HG03354 (cell line): ENCODE results near the gene DAPK3.

Experiments used
- ATAC-seq: cut with Tn5 transposase; IDR thresholded peaks from one replicate; pipeline ENCODE4 v1.9.1; 2021; ENCODE audit warnings: mild to moderate bottlenecking; ENCODE audit not compliant: unreplicated experiment, poor library complexity, severe bottlenecking

The DAPK3 gene

GRCh38 chr19:3936506-3937442 is 34.1 kb downstream of the DAPK3 start:
- ATAC-seq, result no peak

GRCh38 chr19:3932931-3933810 is 37.7 kb downstream of the DAPK3 start, which contains the start of gene NMRK2:
TSS of gene NMRK2 (plus strand) at chr19:3933069. CDS start at chr19:3933672, 603 bp downstream.
- no peak for ATAC-seq

- ATAC-seq, result no peak
Measured at GRCh38 chr19:3931041-3931440, 39.9 kb downstream of the DAPK3 start.

GRCh38 chr19:3923912-3924311 is 47.0 kb downstream of the DAPK3 start:
- no peak for ATAC-seq

- no peak for ATAC-seq
Measured at GRCh38 chr19:3923096-3923758, 47.7 kb downstream of the DAPK3 start.

- ATAC-seq, result no peak
Measured at GRCh38 chr19:3919793-3920192, 51.1 kb downstream of the DAPK3 start.

GRCh38 chr19:3916033-3916432 is 54.9 kb downstream of the DAPK3 start:
- ATAC-seq, result no peak

GRCh38 chr19:3914199-3914598 is 56.7 kb downstream of the DAPK3 start:
- ATAC-seq, result no peak

GRCh38 chr19:3910105-3910504 is 60.8 kb downstream of the DAPK3 start:
- no peak for ATAC-seq
